K562 treated with DMSO at 1 percent for 12 hours (cell line): Measurements from ENCODE around the gene FDX2. TPM values are rescaled to one million over a fixed set of nuclear protein-coding genes. Genes with fewer than 3 reads are reported as not detected.

ENCODE experiments used
- total RNA-seq: library from RNA; unstranded; fragments of 300-600 nt; gene quantifications from 2 replicates; pipeline ENCODE4 v1.2.3, GENCODE V29; 2022; ENCODE audit not compliant: insufficient read depth

The FDX2 gene
- total RNA-seq = 27.1 and 43.9 TPM in 2 replicates

GRCh38 chr19:10315335-10316214 is at the start of gene FDX2:
Gene FDX2 (minus strand): TSS chr19:10316015. CDS start chr19:10315996, 19 bp downstream.

GRCh38 chr19:10339380-10339960 is 23.7 kb upstream of the FDX2 start, which contains the start of gene ICAM3:
Gene ICAM3 (minus strand): TSS chr19:10339624. CDS start chr19:10339614, 10 bp downstream.

GRCh38 chr19:10332965-10333757 is 17.3 kb upstream of the FDX2 start, which contains the start of gene RAVER1:
Gene RAVER1 (minus strand): TSS chr19:10333529. CDS start chr19:10333507, 22 bp downstream.

GRCh38 chr19:10309423-10309822 is 6.4 kb downstream of the FDX2 start, which contains the start of gene ZGLP1:
Gene ZGLP1 (minus strand): TSS chr19:10309815.

GRCh38 chr19:10289836-10290356 is 25.9 kb downstream of the FDX2 start, which contains the start of gene ICAM5:
Gene ICAM5 (plus strand): TSS chr19:10289952. CDS start chr19:10290044, 92 bp downstream.

GRCh38 chr19:10286803-10287737 is 28.7 kb downstream of the FDX2 start, which contains the start of gene ICAM4:
Gene ICAM4 (plus strand): TSS chr19:10286955. CDS start chr19:10287013, 58 bp downstream.

GRCh38 chr19:10270616-10271394 is 45.0 kb downstream of the FDX2 start, which contains the start of gene ICAM1:
Gene ICAM1 (plus strand): TSS chr19:10271120. CDS start chr19:10271160, 40 bp downstream.

Other genes starting within 250 kb of the FDX2 start
- gene SHFL, start 229.7 kb downstream of the FDX2 start, total RNA-seq = 14.6 and 24.1 TPM in 2 replicates
- gene ANGPTL6, start 213.3 kb downstream of the FDX2 start, total RNA-seq = 0.84 TPM in 1 of 2 replicates, not detected in the other
- 22.9 and 29.3 TPM in 2 replicates for gene PPAN, start 209.7 kb downstream of the FDX2 start, total RNA-seq
- gene P2RY11, start 204.3 kb downstream of the FDX2 start, total RNA-seq = 6.0 and 9.5 TPM in 2 replicates
- 312 and 388 TPM in 2 replicates for gene EIF3G, start 196.1 kb downstream of the FDX2 start, total RNA-seq
- 95.8 and 157 TPM in 2 replicates for gene DNMT1, start 121.1 kb downstream of the FDX2 start, total RNA-seq
- 0.93 and 2.8 TPM in 2 replicates for gene S1PR2, start 84.7 kb downstream of the FDX2 start, total RNA-seq
- 107 and 119 TPM in 2 replicates for gene MRPL4, start 63.8 kb downstream of the FDX2 start, total RNA-seq
- gene ICAM1, start 44.9 kb downstream of the FDX2 start, total RNA-seq = 50.8 and 121 TPM in 2 replicates
- 78.4 and 98.9 TPM in 2 replicates for gene ICAM4, start 29.1 kb downstream of the FDX2 start, total RNA-seq
- 16.8 and 26.7 TPM in 2 replicates for gene ICAM5, start 26.1 kb downstream of the FDX2 start, total RNA-seq
- gene ZGLP1, start 6.2 kb downstream of the FDX2 start, total RNA-seq = 6.0 and 8.0 TPM in 2 replicates
- 32.1 and 76.4 TPM in 2 replicates for gene RAVER1, start 17.5 kb upstream of the FDX2 start, total RNA-seq
- gene ICAM3, start 23.6 kb upstream of the FDX2 start, total RNA-seq = 7.0 and 10.9 TPM in 2 replicates
- gene TYK2, start 64.6 kb upstream of the FDX2 start, total RNA-seq = 115 and 173 TPM in 2 replicates
- gene CDC37, start 87.5 kb upstream of the FDX2 start, total RNA-seq = 197 and 242 TPM in 2 replicates
- gene PDE4A, start 104.5 kb upstream of the FDX2 start, total RNA-seq = 7.6 and 19.3 TPM in 2 replicates
- gene KEAP1, start 187.3 kb upstream of the FDX2 start, total RNA-seq = 55.0 and 67.1 TPM in 2 replicates
- gene S1PR5, start 201.4 kb upstream of the FDX2 start, total RNA-seq = not detected in 2 replicates
- gene ATG4D, start 227.9 kb upstream of the FDX2 start, total RNA-seq = 56.4 and 82.6 TPM in 2 replicates
- 26.6 and 38.1 TPM in 2 replicates for gene KRI1, start 250.0 kb upstream of the FDX2 start, total RNA-seq